ENCODE data around the gene DEFB112. TPM values are rescaled to one million over a fixed set of nuclear protein-coding genes. Genes with fewer than 3 reads are reported as not detected.

The DEFB112 gene
- polyA plus RNA-seq, 1 donor from 2014 or later = not detected

- Histone ChIP-seq H3K27me3 (ENCODE audit: insufficient read depth, low read depth, low read length) (no peaks in the 10 kb centered on the region), H3K9ac (ENCODE audit: low read length) (no peak overlapping the region), H3K79me2 (replicated peaks; ENCODE audit: insufficient read depth, low read length) (no peaks in the 10 kb centered on the region), H2AFZ (ENCODE audit: low read depth, low read length) (no peak overlapping the region), H3K4me2 (ENCODE audit: low read length) (no peak overlapping the region), H3F3A (ENCODE audit: insufficient read depth, low read length, poor library complexity, severe bottlenecking) (no peaks in the 10 kb centered on the region), H3K9me3 (ENCODE audit: low read length) (no peaks in the 10 kb centered on the region), H3K36me3 (ENCODE audit: insufficient read depth, low read length) (no peaks in the 10 kb centered on the region), H3K9me2 (ENCODE audit: insufficient read depth, low read length) (no peaks in the 10 kb centered on the region), H4K20me1 (ENCODE audit: insufficient read depth) (no peaks in the 10 kb centered on the region), H3K4me3 (ENCODE audit: low read length) (no peak overlapping the region), H3K27ac (ENCODE audit: low read length) (no peak overlapping the region)
- TF ChIP-seq TAF1 (IDR thresholded peaks at IDR 0.05; ENCODE audit: low read depth) = no peak
- no peak for TF ChIP-seq CTCF (IDR thresholded peaks at IDR 0.05; ENCODE audit: poor library complexity, severe bottlenecking)
- TF ChIP-seq RAD21 (conservative IDR thresholded peaks at IDR 0.05) = no peak
- TF ChIP-seq MXI1 (conservative IDR thresholded peaks at IDR 0.05; ENCODE audit: poor library complexity, severe bottlenecking) = no peak
- TF ChIP-seq SMC3 (conservative IDR thresholded peaks at IDR 0.05; ENCODE audit: poor library complexity) = no peak
- TF ChIP-seq POLR2AphosphoS5 (IDR thresholded peaks at IDR 0.05) = no peak
- TF ChIP-seq, protein P1, sequence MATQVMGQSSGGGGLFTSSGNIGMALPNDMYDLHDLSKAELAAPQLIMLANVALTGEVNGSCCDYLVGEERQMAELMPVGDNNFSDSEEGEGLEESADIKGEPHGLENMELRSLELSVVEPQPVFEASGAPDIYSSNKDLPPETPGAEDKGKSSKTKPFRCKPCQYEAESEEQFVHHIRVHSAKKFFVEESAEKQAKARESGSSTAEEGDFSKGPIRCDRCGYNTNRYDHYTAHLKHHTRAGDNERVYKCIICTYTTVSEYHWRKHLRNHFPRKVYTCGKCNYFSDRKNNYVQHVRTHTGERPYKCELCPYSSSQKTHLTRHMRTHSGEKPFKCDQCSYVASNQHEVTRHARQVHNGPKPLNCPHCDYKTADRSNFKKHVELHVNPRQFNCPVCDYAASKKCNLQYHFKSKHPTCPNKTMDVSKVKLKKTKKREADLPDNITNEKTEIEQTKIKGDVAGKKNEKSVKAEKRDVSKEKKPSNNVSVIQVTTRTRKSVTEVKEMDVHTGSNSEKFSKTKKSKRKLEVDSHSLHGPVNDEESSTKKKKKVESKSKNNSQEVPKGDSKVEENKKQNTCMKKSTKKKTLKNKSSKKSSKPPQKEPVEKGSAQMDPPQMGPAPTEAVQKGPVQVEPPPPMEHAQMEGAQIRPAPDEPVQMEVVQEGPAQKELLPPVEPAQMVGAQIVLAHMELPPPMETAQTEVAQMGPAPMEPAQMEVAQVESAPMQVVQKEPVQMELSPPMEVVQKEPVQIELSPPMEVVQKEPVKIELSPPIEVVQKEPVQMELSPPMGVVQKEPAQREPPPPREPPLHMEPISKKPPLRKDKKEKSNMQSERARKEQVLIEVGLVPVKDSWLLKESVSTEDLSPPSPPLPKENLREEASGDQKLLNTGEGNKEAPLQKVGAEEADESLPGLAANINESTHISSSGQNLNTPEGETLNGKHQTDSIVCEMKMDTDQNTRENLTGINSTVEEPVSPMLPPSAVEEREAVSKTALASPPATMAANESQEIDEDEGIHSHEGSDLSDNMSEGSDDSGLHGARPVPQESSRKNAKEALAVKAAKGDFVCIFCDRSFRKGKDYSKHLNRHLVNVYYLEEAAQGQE (IDR thresholded peaks at IDR 0.05; ENCODE audit: borderline replicate concordance) = no peak
- no peak for TF ChIP-seq EZH2 (IDR thresholded peaks at IDR 0.05; ENCODE audit: borderline replicate concordance, insufficient read depth, low read length, poor library complexity, severe bottlenecking)
- TF ChIP-seq EP300 (conservative IDR thresholded peaks at IDR 0.05; ENCODE audit: poor library complexity, severe bottlenecking) = no peak
Observed at GRCh38 chr6:50076431-50076830, 26.7 kb upstream of the DEFB112 start.

DNA sequence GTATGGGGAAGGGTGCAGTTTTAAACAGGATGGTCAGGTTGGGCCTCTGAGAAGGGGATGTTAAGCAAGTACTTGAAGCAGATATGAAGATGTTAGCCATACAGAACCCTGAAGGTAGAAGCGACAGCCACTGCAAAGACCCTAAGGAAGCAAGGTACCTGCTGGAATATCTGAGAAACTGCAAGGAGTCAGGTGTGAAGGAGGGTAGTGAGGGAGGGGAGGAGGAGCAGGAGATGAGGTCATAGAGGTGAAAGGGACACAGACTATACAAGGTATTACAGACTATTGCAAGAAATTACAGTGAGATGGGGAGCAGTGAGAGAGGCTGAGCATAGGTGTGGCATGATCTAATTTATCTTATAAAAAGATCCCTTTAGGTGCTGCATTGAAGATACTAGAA lies 22.2 kb upstream of the DEFB112 start:
- no peaks in the 10 kb centered on the region for H3K9me3 ChIP-seq (ENCODE audit: low read length)
- H3K27ac ChIP-seq (ENCODE audit: low read length) = no peak overlapping the region
- no peaks in the 10 kb centered on the region for H3K27me3 ChIP-seq (ENCODE audit: insufficient read depth, low read depth, low read length)
- H3K4me2 ChIP-seq (ENCODE audit: low read length) = no peak overlapping the region
- no peaks in the 10 kb centered on the region for H3K36me3 ChIP-seq (ENCODE audit: insufficient read depth, low read length)
- no peaks in the 10 kb centered on the region for H3F3A ChIP-seq (ENCODE audit: insufficient read depth, low read length, poor library complexity, severe bottlenecking)
- H2AFZ ChIP-seq (ENCODE audit: low read depth, low read length) = no peak overlapping the region
- H3K9me2 ChIP-seq (ENCODE audit: insufficient read depth, low read length) = no peaks in the 10 kb centered on the region
- H4K20me1 ChIP-seq (ENCODE audit: insufficient read depth) = no peaks in the 10 kb centered on the region
- H3K9ac ChIP-seq (ENCODE audit: low read length) = no peak overlapping the region
- no peak for TF ChIP-seq SMC3 (conservative IDR thresholded peaks at IDR 0.05; ENCODE audit: poor library complexity)
- no peak for TF ChIP-seq EP300 (conservative IDR thresholded peaks at IDR 0.05; ENCODE audit: poor library complexity, severe bottlenecking)
- TF ChIP-seq POLR2AphosphoS5 (IDR thresholded peaks at IDR 0.05) = no peak
- TF ChIP-seq MXI1 (conservative IDR thresholded peaks at IDR 0.05; ENCODE audit: poor library complexity, severe bottlenecking) = no peak
- TF ChIP-seq RAD21 (conservative IDR thresholded peaks at IDR 0.05) = no peak
- no peak for TF ChIP-seq EZH2 (IDR thresholded peaks at IDR 0.05; ENCODE audit: borderline replicate concordance, insufficient read depth, low read length, poor library complexity, severe bottlenecking)
- no peak for TF ChIP-seq CTCF (IDR thresholded peaks at IDR 0.05; ENCODE audit: poor library complexity, severe bottlenecking)
- no peak for TF ChIP-seq TAF1 (IDR thresholded peaks at IDR 0.05; ENCODE audit: low read depth)
- TF ChIP-seq, protein P1 (IDR thresholded peaks at IDR 0.05; ENCODE audit: borderline replicate concordance) = no peak
- no peak overlapping the region for H3K4me3 ChIP-seq (ENCODE audit: low read length)
- H3K79me2 ChIP-seq (replicated peaks; ENCODE audit: insufficient read depth, low read length) = no peaks in the 10 kb centered on the region

Measured in neural cell (in vitro differentiated cells).